ENCODE data around the gene DCTN3. TPM values are rescaled to one million over a fixed set of nuclear protein-coding genes. Genes with fewer than 3 reads are reported as not detected.

DCTN3 gene
- total and polyA plus RNA-seq, 9 of the 15 experiments (the other 6 are each of a cell fraction or from before 2014, with no cell fraction given), result 11.0 to 51.0 (median 41.9) TPM

GRCh38 chr9:34633851-34634550 is 13.7 kb upstream of the DCTN3 start (continued):
- TF ChIP-seq RAD21 (CRISPR knock-in tag; conservative IDR thresholded peaks at IDR 0.05 in 1 of 2, IDR thresholded peaks at IDR 0.05 in 1 of 2) (peak; percentile 47 to 72), ZHX1 (conservative IDR thresholded peaks at IDR 0.05; ENCODE audit: low read length) (no peak), SIX5 (IDR thresholded peaks at IDR 0.05; ENCODE audit: borderline replicate concordance in 1 of 2, insufficient read depth in 1 of 2, low read depth in 1 of 2, low read length in 2 of 2) (no peak), SETDB1 (IDR thresholded peaks at IDR 0.05; ENCODE audit: low read length) (no peak), ZNF778 (CRISPR knock-in tag; IDR thresholded peaks at IDR 0.05) (no peak), CLOCK (CRISPR knock-in tag; IDR thresholded peaks at IDR 0.05; ENCODE audit: borderline replicate concordance) (no peak), ILK (tag; IDR thresholded peaks at IDR 0.05; ENCODE audit: borderline replicate concordance, low read depth) (no peak), ZNF143 (CRISPR knock-in tag; IDR thresholded peaks at IDR 0.05) (no peak), THRB (CRISPR knock-in tag; conservative IDR thresholded peaks at IDR 0.05) (no peak), ELF2 (CRISPR knock-in tag; IDR thresholded peaks at IDR 0.05) (no peak), BRF2 (IDR thresholded peaks at IDR 0.05; ENCODE audit: borderline replicate concordance, insufficient read depth, insufficient read length) (no peak), BCOR (IDR thresholded peaks at IDR 0.05) (0 out of 2 replicates have a peak, but pooled peaks have one; percentile 31), ZNF217 (CRISPR knock-in tag; IDR thresholded peaks at IDR 0.05) (no peak), ZNF121 (CRISPR knock-in tag; conservative IDR thresholded peaks at IDR 0.05) (peak; percentile 81), KAT2B (IDR thresholded peaks at IDR 0.05; ENCODE audit: low read depth, low read length) (no peak), ERF (CRISPR knock-in tag; IDR thresholded peaks at IDR 0.05) (no peak), POLR2B (IDR thresholded peaks at IDR 0.05; ENCODE audit: low read depth, partially characterized antibody) (no peak), KDM4B (IDR thresholded peaks at IDR 0.05; ENCODE audit: borderline replicate concordance in 2 of 2, low read depth in 1 of 2) (no peak)

Data from K562 (cell line).